Islet precursor cell (in vitro differentiated cells): ENCODE results near the gene ZNF431.
"Not testable (repeated sequence)": the region's sequence is repeated elsewhere in the genome, so short reads cannot be mapped to it uniquely, and the experiment has no call there.

ENCODE experiments used
- DNase-seq: peaks from one replicate; pipeline ENCODE4 v3.0.0-alpha.2; 2018

Gene ZNF431

GRCh38 chr19:21148681-21149080, 6.8 kb downstream of the ZNF431 start:
- no peak for DNase-seq

GRCh38 chr19:21149877-21150276, 8.0 kb downstream of the ZNF431 start:
- no peak for DNase-seq

GRCh38 chr19:21151460-21151859, 9.6 kb downstream of the ZNF431 start:
- no peak for DNase-seq

GRCh38 chr19:21158523-21159135, 16.8 kb downstream of the ZNF431 start:
- no peak for DNase-seq

- no peak for DNase-seq
These were observed 22.7 kb downstream of the ZNF431 start for GRCh38 chr19:21164541-21164940.

- no peak for DNase-seq
These were observed 24.6 kb downstream of the ZNF431 start for GRCh38 chr19:21166436-21166835.

GRCh38 chr19:21197590-21198295, 55.9 kb downstream of the ZNF431 start:
- DNase-seq, result no peak

GRCh38 chr19:21202865-21203494, 61.1 kb downstream of the ZNF431 start:
- no peak for DNase-seq

- no peak for DNase-seq
These were observed 68.3 kb downstream of the ZNF431 start for GRCh38 chr19:21210037-21210621.

- no peak for DNase-seq
These were observed 79.9 kb downstream of the ZNF431 start for GRCh38 chr19:21221693-21222092.

- DNase-seq, result not testable (repeated sequence)
These were observed 88.1 kb downstream of the ZNF431 start for GRCh38 chr19:21229938-21230337.

GRCh38 chr19:21233691-21234090, 91.9 kb downstream of the ZNF431 start:
- no peak for DNase-seq

GRCh38 chr19:21236751-21237150, 94.9 kb downstream of the ZNF431 start:
- DNase-seq, result not testable (repeated sequence)

- no peak for DNase-seq
These were observed 96.8 kb downstream of the ZNF431 start for GRCh38 chr19:21238670-21239069.
